H9 (cell line): Measurements from ENCODE around the gene NR3C2. TPM values are rescaled to one million over a fixed set of nuclear protein-coding genes. Genes with fewer than 3 reads are reported as not detected.

Experiments
- DNase-seq: peaks from one replicate; pipeline ENCODE4 v3.0.0-alpha.2; 2017
- H2AFZ ChIP-seq: one replicate; pipeline ENCODE4 v1.6.1; 2013; ENCODE audit warnings: mild to moderate bottlenecking, low read length, control low read depth, moderate library complexity
- H2AK5ac ChIP-seq: 2 replicates; pipeline ENCODE4 v1.6.1; 2013; ENCODE audit warnings: low read length, control low read depth, mixed read lengths; ENCODE audit not compliant: insufficient read length
- H2BK120ac ChIP-seq: one replicate; pipeline ENCODE4 v1.6.1; 2013; ENCODE audit warnings: low read depth, mild to moderate bottlenecking, low read length, control low read depth, inconsistent platforms; ENCODE audit not compliant: poor library complexity, severe bottlenecking
- H2BK12ac ChIP-seq: 2 replicates; pipeline ENCODE4 v1.6.1; 2013; ENCODE audit warnings: low read length, control low read depth, mixed read lengths, low read depth; ENCODE audit not compliant: insufficient read length
- H2BK15ac ChIP-seq: 2 replicates; pipeline ENCODE4 v1.6.1; 2013; ENCODE audit warnings: low read depth, low read length, control low read depth
- H2BK20ac ChIP-seq: one replicate; pipeline ENCODE4 v1.6.1; 2013; ENCODE audit warnings: low read depth, mild to moderate bottlenecking, low read length, control low read depth, inconsistent platforms; ENCODE audit not compliant: poor library complexity, severe bottlenecking
- H2BK5ac ChIP-seq: 2 replicates; pipeline ENCODE4 v1.6.1; 2013; ENCODE audit warnings: low read length, control low read depth, mixed read lengths; ENCODE audit not compliant: insufficient read length
- H3K14ac ChIP-seq: 2 replicates; pipeline ENCODE4 v1.6.1; 2013; ENCODE audit warnings: low read length, control low read depth; ENCODE audit not compliant: insufficient read depth
- H3K18ac ChIP-seq: 2 replicates; pipeline ENCODE4 v1.6.1; 2013; ENCODE audit warnings: low read depth, mild to moderate bottlenecking, mixed read lengths, low read length, control low read depth; ENCODE audit not compliant: insufficient read length
- H3K23ac ChIP-seq: 2 replicates; pipeline ENCODE4 v1.6.1; 2013; ENCODE audit warnings: low read length, control low read depth, mixed read lengths, low read depth; ENCODE audit not compliant: insufficient read length
- H3K23me2 ChIP-seq: 2 replicates; pipeline ENCODE4 v1.6.1; 2013; ENCODE audit warnings: low read depth, mild to moderate bottlenecking, mixed read lengths, low read length, control low read depth; ENCODE audit not compliant: insufficient read length, poor library complexity, severe bottlenecking
- H3K27ac ChIP-seq: 2 replicates; pipeline ENCODE4 v1.5.1; 2013; ENCODE audit warnings: low read length, control low read depth, mixed read lengths, low read depth; ENCODE audit not compliant: insufficient read length
- H3K27me3 ChIP-seq: 2 replicates; pipeline ENCODE4 v1.6.1; 2013; ENCODE audit warnings: low read length, control low read depth, inconsistent platforms; ENCODE audit not compliant: insufficient read depth
- H3K4ac ChIP-seq: 2 replicates; pipeline ENCODE4 v1.6.1; 2013; ENCODE audit warnings: low read depth, mild to moderate bottlenecking, control low read depth, inconsistent platforms, low read length, moderate library complexity
- H3K4me1 ChIP-seq: 2 replicates; pipeline ENCODE4 v1.6.1; 2013; ENCODE audit warnings: low read length, control low read depth, inconsistent platforms; ENCODE audit not compliant: insufficient read depth
- H3K4me2 ChIP-seq: 2 replicates; pipeline ENCODE4 v1.6.1; 2013; ENCODE audit warnings: low read length, control low read depth, mixed read lengths; ENCODE audit not compliant: insufficient read length, insufficient read depth
- H3K56ac ChIP-seq: 2 replicates; pipeline ENCODE4 v1.6.1; 2013; ENCODE audit warnings: low read depth, mild to moderate bottlenecking, mixed read lengths, low read length, control low read depth; ENCODE audit not compliant: insufficient read length
- H3K79me1 ChIP-seq: 2 replicates; pipeline ENCODE4 v1.6.1; 2013; ENCODE audit warnings: low read depth, mild to moderate bottlenecking, moderate library complexity, low read length, control low read depth, inconsistent platforms; ENCODE audit not compliant: insufficient read depth, poor library complexity, severe bottlenecking
- H3K79me2 ChIP-seq: 2 replicates; pipeline ENCODE4 v1.6.1; 2013; ENCODE audit warnings: low read length, control low read depth, inconsistent platforms; ENCODE audit not compliant: insufficient read depth
- H3K9ac ChIP-seq: 2 replicates; pipeline ENCODE4 v1.6.1; 2013; ENCODE audit warnings: low read length, control low read depth, mixed read lengths; ENCODE audit not compliant: insufficient read length; ENCODE audit errors: extremely low read depth
- H3K9me3 ChIP-seq: one replicate; pipeline ENCODE4 v1.6.1; 2013; ENCODE audit warnings: low read depth, low read length, inconsistent platforms; ENCODE audit not compliant: control insufficient read depth
- H3T11ph ChIP-seq: one replicate; pipeline ENCODE4 v1.6.1; 2013; ENCODE audit warnings: mild to moderate bottlenecking, low read length, control low read depth, inconsistent platforms
- H4K20me1 ChIP-seq: one replicate; pipeline ENCODE4 v1.6.1; 2013; ENCODE audit not compliant: control insufficient read depth, insufficient read length, insufficient read depth
- H4K5ac ChIP-seq: 2 replicates; pipeline ENCODE4 v1.6.1; 2013; ENCODE audit warnings: low read depth, mild to moderate bottlenecking, mixed read lengths, low read length, control low read depth; ENCODE audit not compliant: insufficient read length
- H4K8ac ChIP-seq: replicated peaks from 2 replicates; pipeline ENCODE4 v1.6.1; 2013; ENCODE audit warnings: low read length, control low read depth, mixed read lengths, low read depth; ENCODE audit not compliant: insufficient read length
- H4K91ac ChIP-seq: 2 replicates; pipeline ENCODE4 v1.6.1; 2013; ENCODE audit warnings: low read depth, mild to moderate bottlenecking, moderate library complexity, mixed read lengths, low read length, control low read depth; ENCODE audit not compliant: insufficient read length
- H3K27ac Mint-ChIP-seq, 3 experiments: 2 replicates in 2 of 3; 3 replicates in 1 of 3; pipeline ENCODE4 v1.8.0; 2020 to 2021; ENCODE audit warnings: mixed read lengths in 3 of 3, mild to moderate bottlenecking in 1 of 3, moderate library complexity in 1 of 3
- H3K27me3 Mint-ChIP-seq: 2 replicates; pipeline ENCODE4 v1.8.0; 2021; ENCODE audit warnings: low read depth, mild to moderate bottlenecking, moderate library complexity, mixed read lengths
- H3K36me3 Mint-ChIP-seq, 3 experiments: 2 replicates in 2 of 3; 3 replicates in 1 of 3; pipeline ENCODE4 v1.8.0; 2020 to 2021; ENCODE audit warnings: low read depth in 3 of 3, mixed read lengths in 3 of 3; ENCODE audit not compliant: insufficient read depth in 1 of 3
- H3K4me1 Mint-ChIP-seq, 2 experiments: 2 replicates each; pipeline ENCODE4 v1.8.0; 2020; ENCODE audit warnings: mixed read lengths in 2 of 2
- H3K4me3 Mint-ChIP-seq, 2 experiments: 2 replicates in 1 of 2; 3 replicates in 1 of 2; pipeline ENCODE4 v1.8.0; 2020 to 2021; ENCODE audit warnings: mild to moderate bottlenecking in 2 of 2, mixed read lengths in 2 of 2, moderate library complexity in 1 of 2
- H3K9me3 Mint-ChIP-seq, 2 experiments: 2 replicates in 1 of 2; 3 replicates in 1 of 2; pipeline ENCODE4 v1.8.0; 2020; ENCODE audit warnings: mild to moderate bottlenecking in 2 of 2, mixed read lengths in 2 of 2, moderate library complexity in 1 of 2
- CTCF ChIP-seq: fragments of 200-600 bp; sonication (generic); conservative IDR thresholded peaks from 3 replicates; pipeline ENCODE4 v1.8.0; 2021; ENCODE audit warnings: antibody characterized with exemption, mild to moderate bottlenecking
- WGBS: extraction: QIAGEN DNeasy Blood & Tissue Kit; methylation state at CpG from one replicate; pipeline ENCODE4 v1.1.7; 2013; ENCODE audit warnings: missing lambda C conversion rate, low lambda C conversion rate, mixed read lengths; ENCODE audit not compliant: insufficient read length; ENCODE audit errors: extremely low coverage; 5-methylcytosine and 5-hydroxymethylcytosine counted together
- total RNA-seq: library from RNA; stranded (reverse); gene quantifications from 2 replicates; pipeline ENCODE4 v1.2.1, GENCODE V29; 2021

Gene NR3C2
- total RNA-seq, 1 experiment from 2014 or later = 1.4 TPM

- Histone ChIP-seq H3K23ac (no peak overlapping the region), H2AK5ac (no peak overlapping the region), H2AFZ (no peak overlapping the region), H3K79me1 (no peaks in the 10 kb centered on the region), H3K23me2 (no peaks in the 10 kb centered on the region), H2BK15ac (no peak overlapping the region), H3K9me3 (no peaks in the 10 kb centered on the region), H2BK5ac (no peak overlapping the region), H3K9ac (no peak overlapping the region), H3K56ac (no peak overlapping the region), H4K91ac (no peak overlapping the region), H3K27ac (no peak overlapping the region), H3K27me3 (no peaks in the 10 kb centered on the region), H4K8ac (no peak overlapping the region), H3K18ac (no peak overlapping the region), H4K5ac (no peak overlapping the region), H3K79me2 (no peaks in the 10 kb centered on the region), H2BK120ac (no peak overlapping the region), H3K4ac (no peak overlapping the region), H2BK20ac (no peak overlapping the region), H3K14ac (no peak overlapping the region), H4K20me1 (no peaks in the 10 kb centered on the region), H3K4me1 (no peaks in the 10 kb centered on the region), H2BK12ac (no peak overlapping the region), H3K4me2 (no peak overlapping the region), H3T11ph (no peak overlapping the region)
- DNase-seq = no peak
- H3K9me3 Mint-ChIP-seq = no peaks in the 10 kb centered on the region
- no CpG with 5 or more reads among the region's 4 CpGs for WGBS
- no peaks in the 10 kb centered on the region for H3K27me3 Mint-ChIP-seq
- H3K36me3 Mint-ChIP-seq = no peaks in the 10 kb centered on the region
- H3K27ac Mint-ChIP-seq = no peak overlapping the region
- peaks cover 13% of the 10 kb centered on the region in 2 experiments for H3K4me1 Mint-ChIP-seq
- TF ChIP-seq CTCF = no peak
- no peak overlapping the region for H3K4me3 Mint-ChIP-seq
Measured at GRCh38 chr4:148048598-148048997, 393.6 kb downstream of the NR3C2 start.
